SK-N-SH treated with all-trans-retinoic acid at 6 μM for 48 hours (cell line): ENCODE data around the gene CRAMP1.

Experiments used
- ISL1 ChIP-seq: fragments of 250-450 bp; sonication (Bioruptor Pico); IDR thresholded peaks from 2 replicates; pipeline ENCODE4 v2.1.2; 2022; ENCODE audit warnings: mild to moderate bottlenecking, moderate library complexity
- PPARA ChIP-seq: fragments of 250-450 bp; sonication (Bioruptor Pico); IDR thresholded peaks from 2 replicates; pipeline ENCODE4 v1.5.0; 2020; ENCODE audit warnings: mild to moderate bottlenecking, borderline replicate concordance
- SNAI2 ChIP-seq: fragments of 250-450 bp; sonication (Bioruptor Pico); IDR thresholded peaks from 2 replicates; pipeline ENCODE4 v1.5.0; 2020; ENCODE audit warnings: mild to moderate bottlenecking, moderate library complexity
- ZNF8 ChIP-seq: fragments of 450-650 bp; formaldehyde crosslinking; IDR thresholded peaks from 2 replicates; pipeline ENCODE4 v1.5.0; 2020; ENCODE audit warnings: mild to moderate bottlenecking, moderate library complexity
- TF ChIP-seq, protein P1 (sequence below): fragments of 250-450 bp; sonication (Bioruptor Pico); IDR thresholded peaks from 2 replicates; pipeline ENCODE4 v1.8.0; 2020; ENCODE audit warnings: mild to moderate bottlenecking, moderate library complexity, borderline replicate concordance

DNA sequence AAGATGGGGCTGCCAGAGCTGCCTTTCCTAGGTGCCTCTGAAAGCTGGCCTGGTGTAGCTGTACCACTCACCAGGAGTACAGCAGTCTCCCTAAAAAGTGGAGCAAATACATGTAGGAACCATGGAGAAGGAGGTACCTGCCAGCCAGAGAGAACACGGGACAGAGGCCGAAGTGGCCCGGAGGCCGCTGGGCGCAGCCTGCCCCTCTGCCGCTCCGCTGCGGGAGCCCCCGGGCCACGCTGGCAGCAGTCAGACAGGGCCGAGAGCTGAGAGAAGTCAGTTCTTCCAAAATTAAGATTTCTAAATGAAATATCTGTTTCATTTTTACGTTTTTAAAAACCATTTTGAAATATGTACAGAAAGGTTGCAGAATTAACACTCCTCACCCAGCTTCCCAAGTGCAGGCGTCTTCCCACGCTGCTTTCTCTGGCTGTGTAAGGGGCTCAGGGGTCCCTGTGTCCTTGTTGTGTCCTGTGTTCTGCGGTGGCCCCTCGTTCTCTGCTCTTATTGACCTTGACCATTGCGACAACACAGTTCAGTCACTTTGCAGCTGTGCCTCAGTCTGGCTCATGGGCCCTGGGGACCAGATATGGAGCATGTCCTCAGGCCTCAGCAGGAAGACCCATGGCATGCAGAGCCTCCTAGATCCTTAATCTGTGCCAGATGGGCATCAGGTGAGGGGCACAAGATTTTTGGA, 98.8 kb downstream of the CRAMP1 start:
- TF ChIP-seq ZNF8 (CRISPR knock-in tag): no peak
- TF ChIP-seq SNAI2 (CRISPR knock-in tag): no peak
- TF ChIP-seq, protein P1, sequence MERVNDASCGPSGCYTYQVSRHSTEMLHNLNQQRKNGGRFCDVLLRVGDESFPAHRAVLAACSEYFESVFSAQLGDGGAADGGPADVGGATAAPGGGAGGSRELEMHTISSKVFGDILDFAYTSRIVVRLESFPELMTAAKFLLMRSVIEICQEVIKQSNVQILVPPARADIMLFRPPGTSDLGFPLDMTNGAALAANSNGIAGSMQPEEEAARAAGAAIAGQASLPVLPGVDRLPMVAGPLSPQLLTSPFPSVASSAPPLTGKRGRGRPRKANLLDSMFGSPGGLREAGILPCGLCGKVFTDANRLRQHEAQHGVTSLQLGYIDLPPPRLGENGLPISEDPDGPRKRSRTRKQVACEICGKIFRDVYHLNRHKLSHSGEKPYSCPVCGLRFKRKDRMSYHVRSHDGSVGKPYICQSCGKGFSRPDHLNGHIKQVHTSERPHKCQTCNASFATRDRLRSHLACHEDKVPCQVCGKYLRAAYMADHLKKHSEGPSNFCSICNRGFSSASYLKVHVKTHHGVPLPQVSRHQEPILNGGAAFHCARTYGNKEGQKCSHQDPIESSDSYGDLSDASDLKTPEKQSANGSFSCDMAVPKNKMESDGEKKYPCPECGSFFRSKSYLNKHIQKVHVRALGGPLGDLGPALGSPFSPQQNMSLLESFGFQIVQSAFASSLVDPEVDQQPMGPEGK (CRISPR knock-in tag): no peak
- no peak for TF ChIP-seq PPARA (CRISPR knock-in tag)
- TF ChIP-seq ISL1: no peak
